Activated CD4-positive, alpha-beta T cell treated with anti-CD3 and anti-CD28 coated beads, Interleukin-2, amount 10 ng/mL, durations not matched to agents 7 days and 5 days (primary cell): ENCODE measurements around the gene MBNL1. TPM values are rescaled to one million over a fixed set of nuclear protein-coding genes. Genes with fewer than 3 reads are reported as not detected.

ENCODE experiments used
- CTCF ChIA-PET: fragments of 350-600 bp; sonication (Branson Sonifier 250); formaldehyde crosslinking; loops from one replicate; lab custom pipeline; 2021; ENCODE audit warnings: antibody characterized with exemption; lab: Charles Lee
- POLR2A ChIA-PET: fragments of 350-600 bp; sonication (Branson Sonifier 250); formaldehyde crosslinking; loops from one replicate; lab custom pipeline; 2021; ENCODE audit warnings: antibody characterized with exemption; lab: Charles Lee
- DNase-seq: peaks from one replicate; pipeline ENCODE4 v3.0.0-alpha.2; 2020
- H3K27ac Mint-ChIP-seq: one replicate; pipeline ENCODE4 v1.8.0; 2021; ENCODE audit warnings: mild to moderate bottlenecking, moderate library complexity, mixed read lengths
- H3K27me3 Mint-ChIP-seq: one replicate; pipeline ENCODE4 v1.8.0; 2021; ENCODE audit warnings: mixed read lengths
- H3K36me3 Mint-ChIP-seq: one replicate; pipeline ENCODE4 v1.8.0; 2021; ENCODE audit warnings: low read depth, mixed read lengths
- H3K4me1 Mint-ChIP-seq: one replicate; pipeline ENCODE4 v1.8.0; 2021; ENCODE audit warnings: mixed read lengths
- H3K4me3 Mint-ChIP-seq: one replicate; pipeline ENCODE4 v1.8.0; 2021; ENCODE audit warnings: mild to moderate bottlenecking, moderate library complexity, mixed read lengths
- H3K9me3 Mint-ChIP-seq: one replicate; pipeline ENCODE4 v1.8.0; 2021; ENCODE audit warnings: mixed read lengths
- total RNA-seq, 2 experiments: library from RNA; stranded (reverse); gene quantifications; one replicate each; pipeline ENCODE4 v1.2.3, GENCODE V29; 2021

MBNL1 gene
- total RNA-seq, 2 experiments from 2014 or later: 437 to 559 TPM

DNA sequence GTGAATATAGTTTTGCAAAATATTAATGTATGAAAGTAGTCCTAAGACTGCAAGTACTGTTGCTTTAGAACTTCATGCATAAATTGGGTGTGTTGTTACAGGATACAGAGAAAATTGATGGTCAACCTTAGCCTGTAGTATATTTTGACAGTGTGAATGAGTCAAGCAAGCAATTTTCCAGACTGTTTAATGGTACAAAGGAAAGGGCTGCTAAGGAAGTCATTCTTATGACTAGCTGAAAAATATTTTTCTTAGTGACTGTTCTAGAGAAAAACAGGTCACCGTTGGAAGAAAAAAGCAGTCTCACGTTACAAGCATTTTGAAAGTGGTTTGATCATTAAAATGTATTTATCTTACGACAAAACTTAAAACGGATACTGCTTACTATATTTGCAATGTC, 49.2 kb downstream of the MBNL1 start:
- Mint-ChIP-seq H3K4me3 (no peak overlapping the region), H3K9me3 (no peaks in the 10 kb centered on the region), H3K4me1 (peaks cover 74% of the 10 kb centered on the region), H3K27me3 (no peaks in the 10 kb centered on the region), H3K36me3 (peaks cover 62% of the 10 kb centered on the region), H3K27ac (no peak overlapping the region)
- DNase-seq: no peak
- ChIA-PET CTCF (interaction anchor here (0.9 to 2.0 kb wide), 4 partner anchors 9 to 75 kb away, joined by 3 to 4 read pairs (median 4); no protein-coding TSS in a partner anchor), POLR2A (interaction anchor here (0.7 kb wide), 1 partner anchor 28 kb away, joined by 3 read pairs; no protein-coding TSS in a partner anchor)

DNA sequence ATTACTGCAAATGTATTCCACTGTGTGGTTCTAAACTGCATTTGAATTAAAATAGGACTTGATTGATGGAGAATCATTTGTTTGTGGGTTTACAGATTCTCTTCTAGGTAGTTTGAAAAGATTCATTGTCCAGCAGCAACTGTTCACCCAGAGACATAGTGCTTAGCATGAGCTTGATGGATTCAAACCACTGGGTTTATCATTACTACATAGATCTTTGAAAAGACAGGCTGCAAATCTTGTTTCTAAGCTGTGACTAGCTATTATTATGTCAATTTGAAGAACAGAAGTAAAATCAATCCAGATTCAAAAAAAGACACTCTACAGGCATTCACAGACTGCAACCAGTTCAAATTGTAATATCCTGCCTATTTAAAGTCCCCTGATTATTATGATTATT, 49.8 kb downstream of the MBNL1 start:
- H3K27me3 Mint-ChIP-seq: no peaks in the 10 kb centered on the region
- POLR2A ChIA-PET: interaction anchor here (0.7 kb wide), 1 partner anchor 27 kb away, joined by 3 read pairs; no protein-coding TSS in a partner anchor
- no peak overlapping the region for H3K27ac Mint-ChIP-seq
- DNase-seq: no peak
- H3K36me3 Mint-ChIP-seq: peaks cover 58% of the 10 kb centered on the region
- H3K9me3 Mint-ChIP-seq: no peaks in the 10 kb centered on the region
- CTCF ChIA-PET: interaction anchor here (0.9 to 2.0 kb wide), 4 partner anchors 10 to 75 kb away, joined by 3 to 4 read pairs (median 4); no protein-coding TSS in a partner anchor
- H3K4me3 Mint-ChIP-seq: no peak overlapping the region
- peaks cover 72% of the 10 kb centered on the region for H3K4me1 Mint-ChIP-seq

DNA sequence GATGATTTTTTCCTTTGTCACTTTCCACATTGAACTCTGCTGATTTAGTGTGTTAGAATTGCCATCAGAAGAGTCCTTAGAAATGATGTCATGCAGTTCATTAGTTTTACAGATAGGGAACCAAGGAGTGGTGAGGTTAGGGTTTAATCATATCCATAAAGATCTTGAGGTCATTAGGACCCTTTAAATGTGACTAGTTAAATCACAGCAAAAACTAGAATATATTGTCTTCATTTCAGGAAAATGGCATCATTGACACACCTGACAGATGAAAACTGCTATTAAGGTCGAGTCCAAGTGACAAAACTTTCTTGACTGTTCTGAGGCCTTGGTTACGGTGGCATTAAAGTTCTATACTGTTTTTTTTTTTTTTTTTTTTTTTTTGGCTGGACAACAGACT, 50.5 kb downstream of the MBNL1 start:
- Mint-ChIP-seq H3K4me1 (peaks cover 75% of the 10 kb centered on the region), H3K36me3 (peaks cover 60% of the 10 kb centered on the region), H3K27me3 (no peaks in the 10 kb centered on the region), H3K9me3 (no peaks in the 10 kb centered on the region), H3K27ac (peak overlapping the region; percentile 65), H3K4me3 (peak overlapping the region; percentile 1)
- CTCF ChIA-PET: no interaction called here
- POLR2A ChIA-PET: no interaction called here
- DNase-seq: no peak

DNA sequence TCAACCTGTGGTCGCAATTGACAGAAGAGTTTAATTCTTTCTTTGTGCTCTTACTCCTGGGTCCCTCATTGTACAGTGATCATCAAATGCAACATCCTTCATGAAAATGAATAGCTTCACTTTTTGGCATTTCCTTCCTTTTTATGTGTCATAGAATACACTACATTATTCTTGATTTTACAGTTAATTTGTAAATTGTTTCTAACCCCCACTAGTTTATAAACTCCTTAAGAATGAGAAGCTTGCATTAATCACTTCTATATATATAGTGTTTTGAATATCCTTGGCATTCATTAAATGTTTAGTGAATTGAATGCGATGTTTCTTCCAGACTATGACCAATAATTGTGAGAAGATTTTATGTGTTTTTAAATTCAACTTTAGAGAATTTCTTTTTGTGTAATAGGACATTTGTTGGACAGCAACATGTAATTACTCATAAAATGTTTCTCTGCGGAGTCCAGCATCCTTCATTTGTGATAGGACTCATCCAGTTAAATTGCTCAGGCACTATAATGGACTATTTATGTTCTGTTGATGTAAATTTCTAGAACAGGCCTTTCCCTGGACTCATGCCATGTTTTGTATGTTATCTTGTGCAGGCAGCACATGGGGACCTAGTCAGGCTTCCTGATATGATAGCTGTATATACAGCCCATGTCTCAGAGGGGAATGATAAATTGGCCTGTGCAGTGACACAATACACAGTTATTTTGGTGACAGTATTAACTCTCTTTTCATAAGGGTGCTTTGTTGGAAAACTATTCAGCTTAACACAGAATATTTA, 51.3 kb downstream of the MBNL1 start:
- peaks cover 72% of the 10 kb centered on the region for H3K4me1 Mint-ChIP-seq
- no peaks in the 10 kb centered on the region for H3K9me3 Mint-ChIP-seq
- H3K4me3 Mint-ChIP-seq: no peak overlapping the region
- peak overlapping the region; percentile 22 for H3K27ac Mint-ChIP-seq
- POLR2A ChIA-PET: no interaction called here
- H3K27me3 Mint-ChIP-seq: no peaks in the 10 kb centered on the region
- no peak for DNase-seq
- peaks cover 61% of the 10 kb centered on the region for H3K36me3 Mint-ChIP-seq
- CTCF ChIA-PET: interaction anchor here (0.6 to 1.1 kb wide), 3 partner anchors 13 to 21 kb away, joined by 4 to 5 read pairs (median 4); no protein-coding TSS in a partner anchor

DNA sequence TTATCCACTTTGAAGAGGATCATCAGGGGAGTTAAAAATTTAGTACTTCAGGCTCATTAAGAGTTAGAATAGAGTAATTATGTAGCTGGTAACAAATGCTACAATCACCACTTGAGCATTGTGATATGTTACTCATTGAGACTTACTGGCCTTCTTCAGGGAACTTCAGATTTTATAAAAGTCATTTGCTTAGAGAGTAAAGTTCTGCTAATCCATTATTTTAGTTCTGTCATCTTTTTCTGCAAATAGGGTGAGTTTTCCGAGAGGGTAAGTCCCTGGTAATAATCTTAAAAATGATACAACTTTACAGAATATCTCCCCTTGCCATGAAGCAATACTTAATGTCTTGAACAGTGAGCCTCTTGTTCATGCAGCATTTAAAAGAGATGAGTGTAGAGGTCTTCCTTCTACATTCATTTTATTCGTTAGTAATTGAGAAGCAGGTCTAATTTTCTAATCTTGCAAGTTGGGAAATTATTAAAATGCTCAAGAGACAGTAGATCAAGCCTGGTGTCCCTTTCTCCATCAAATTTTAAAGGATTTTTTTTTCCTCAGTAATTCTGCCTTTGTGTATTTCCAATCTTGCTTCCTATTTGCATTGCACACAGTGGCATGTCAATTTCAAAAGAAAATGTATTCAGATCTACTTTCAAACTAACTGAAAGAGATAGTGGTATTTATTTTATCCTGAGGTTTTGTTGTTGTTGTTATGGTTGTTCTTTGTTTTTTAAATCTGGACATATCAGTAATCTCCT, 52.6 kb downstream of the MBNL1 start:
- H3K27ac Mint-ChIP-seq: no peak overlapping the region
- H3K36me3 Mint-ChIP-seq: peaks cover 63% of the 10 kb centered on the region
- H3K9me3 Mint-ChIP-seq: peaks cover 4% of the 10 kb centered on the region
- H3K4me3 Mint-ChIP-seq: no peak overlapping the region
- DNase-seq: no peak
- ChIA-PET CTCF (interaction anchor here (1.1 kb wide), 1 partner anchor 16 kb away, joined by 4 read pairs; no protein-coding TSS in a partner anchor), POLR2A (no interaction called here)
- H3K4me1 Mint-ChIP-seq: peaks cover 73% of the 10 kb centered on the region
- H3K27me3 Mint-ChIP-seq: no peaks in the 10 kb centered on the region

DNA sequence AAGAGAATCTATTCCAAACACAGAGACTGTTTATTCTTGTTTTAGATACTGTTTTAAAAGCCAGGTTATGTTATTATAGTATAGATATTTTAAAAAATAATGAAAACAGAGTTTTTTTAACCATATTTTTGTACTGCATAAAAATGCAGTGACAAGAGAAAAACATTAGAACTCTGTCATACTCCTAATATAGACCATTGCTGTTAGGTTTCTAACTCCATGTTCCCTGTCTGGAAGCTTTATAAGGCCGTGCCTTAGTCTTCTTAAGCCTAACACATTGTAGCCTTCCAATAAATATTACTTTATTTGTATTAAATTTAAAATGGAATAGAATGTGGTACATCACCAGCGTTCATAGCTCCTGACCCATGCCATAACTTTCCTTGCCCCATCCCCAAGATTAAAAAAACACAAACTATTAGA, 53.2 kb downstream of the MBNL1 start:
- H3K36me3 Mint-ChIP-seq: peaks cover 64% of the 10 kb centered on the region
- no peak for DNase-seq
- ChIA-PET CTCF (no interaction called here), POLR2A (no interaction called here)
- no peaks in the 10 kb centered on the region for H3K27me3 Mint-ChIP-seq
- H3K27ac Mint-ChIP-seq: peak overlapping the region; percentile 7
- peaks cover 74% of the 10 kb centered on the region for H3K4me1 Mint-ChIP-seq
- H3K9me3 Mint-ChIP-seq: peaks cover 4% of the 10 kb centered on the region
- H3K4me3 Mint-ChIP-seq: no peak overlapping the region

DNA sequence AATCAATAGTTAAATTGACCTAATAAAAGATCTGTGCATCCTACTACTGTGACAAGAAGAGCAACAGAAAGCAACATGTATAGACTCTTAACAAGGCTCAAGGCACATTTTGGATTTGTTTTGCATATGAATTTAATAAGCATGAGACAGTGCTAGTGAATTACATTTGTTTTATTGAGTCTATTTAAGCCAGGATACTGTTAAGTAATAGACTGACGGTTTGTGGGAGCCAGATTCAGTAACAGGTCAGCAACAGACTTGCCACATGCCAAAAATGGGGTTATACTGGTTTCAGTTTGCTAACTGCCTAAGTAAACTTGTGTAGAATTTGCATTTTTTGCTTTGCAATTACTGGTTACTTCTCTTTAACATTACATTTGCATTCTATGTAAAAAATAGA, 54.0 kb downstream of the MBNL1 start:
- H3K4me3 Mint-ChIP-seq: no peak overlapping the region
- DNase-seq: no peak
- peaks cover 72% of the 10 kb centered on the region for H3K4me1 Mint-ChIP-seq
- ChIA-PET CTCF (no interaction called here), POLR2A (no interaction called here)
- H3K9me3 Mint-ChIP-seq: peaks cover 4% of the 10 kb centered on the region
- no peaks in the 10 kb centered on the region for H3K27me3 Mint-ChIP-seq
- H3K27ac Mint-ChIP-seq: no peak overlapping the region
- H3K36me3 Mint-ChIP-seq: peaks cover 62% of the 10 kb centered on the region

DNA sequence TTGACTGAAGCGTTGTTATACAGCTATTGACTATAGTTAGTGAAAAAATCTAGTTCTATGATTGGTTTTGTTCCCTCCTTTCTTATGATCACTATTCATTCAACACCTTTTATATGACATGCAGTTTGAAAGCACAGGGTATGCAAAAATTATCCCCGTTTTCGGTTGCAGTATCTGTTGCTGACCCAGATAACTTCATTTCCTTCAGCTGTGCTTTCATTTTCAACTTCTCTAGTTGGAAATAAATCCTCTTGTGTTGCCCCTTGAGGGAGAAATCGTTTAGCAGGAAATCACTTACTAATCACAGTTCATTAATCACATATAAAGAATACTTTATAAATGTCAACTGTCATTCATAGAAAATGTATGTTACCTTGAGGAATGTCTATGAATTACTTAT, 55.1 kb downstream of the MBNL1 start:
- ChIA-PET CTCF (no interaction called here), POLR2A (interaction anchor here (0.6 kb wide), 1 partner anchor 79 kb away, joined by 3 read pairs; no protein-coding TSS in a partner anchor)
- peaks cover 60% of the 10 kb centered on the region for H3K36me3 Mint-ChIP-seq
- H3K9me3 Mint-ChIP-seq: peaks cover 4% of the 10 kb centered on the region
- DNase-seq: no peak
- H3K27ac Mint-ChIP-seq: peak overlapping the region; percentile 32
- H3K27me3 Mint-ChIP-seq: no peaks in the 10 kb centered on the region
- peak overlapping the region; percentile 33 for H3K4me3 Mint-ChIP-seq
- H3K4me1 Mint-ChIP-seq: peaks cover 71% of the 10 kb centered on the region

DNA sequence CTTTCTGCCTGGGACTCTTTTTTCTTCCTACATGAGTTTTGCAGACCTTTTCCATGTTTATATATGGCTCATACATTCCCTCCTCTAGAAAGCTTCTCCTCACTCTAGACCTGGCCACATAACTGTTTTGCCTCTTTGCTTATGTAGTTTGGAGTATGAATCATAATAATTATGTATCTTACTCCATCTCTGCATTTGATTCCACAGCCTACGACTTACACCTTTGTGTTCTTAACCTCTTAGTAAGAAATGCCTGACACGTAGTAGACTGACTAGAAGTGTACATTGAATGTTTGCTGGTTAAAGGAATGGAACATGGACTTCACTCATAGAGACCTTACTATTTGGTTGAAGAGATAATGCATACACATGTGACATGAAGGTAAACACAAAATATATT, 56.4 kb downstream of the MBNL1 start:
- no peak overlapping the region for H3K4me3 Mint-ChIP-seq
- no peak overlapping the region for H3K27ac Mint-ChIP-seq
- POLR2A ChIA-PET: no interaction called here
- CTCF ChIA-PET: no interaction called here
- peaks cover 52% of the 10 kb centered on the region for H3K36me3 Mint-ChIP-seq
- no peak for DNase-seq
- peaks cover 4% of the 10 kb centered on the region for H3K9me3 Mint-ChIP-seq
- peaks cover 67% of the 10 kb centered on the region for H3K4me1 Mint-ChIP-seq
- H3K27me3 Mint-ChIP-seq: no peaks in the 10 kb centered on the region

DNA sequence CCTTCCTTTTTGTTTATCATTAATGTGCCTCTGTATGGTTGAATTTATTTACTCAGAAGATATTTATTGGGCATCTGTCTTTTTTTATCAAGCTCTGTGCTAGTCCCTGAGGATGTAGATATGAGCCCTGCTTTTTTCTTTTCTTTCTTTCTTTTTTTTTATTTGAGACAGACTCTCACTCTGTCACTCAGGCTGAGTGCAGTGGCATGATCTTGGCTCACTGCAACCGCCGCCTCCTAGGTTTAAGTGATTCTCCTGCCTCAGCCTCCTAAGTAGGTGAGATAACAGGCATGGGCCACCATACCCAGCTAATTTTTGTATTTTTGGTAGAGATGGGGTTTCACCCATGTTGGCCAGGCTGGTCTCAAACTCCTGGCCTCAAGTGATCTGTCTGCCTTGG, 58.5 kb downstream of the MBNL1 start:
- Mint-ChIP-seq H3K36me3 (peaks cover 55% of the 10 kb centered on the region), H3K4me1 (peaks cover 69% of the 10 kb centered on the region), H3K27me3 (no peaks in the 10 kb centered on the region), H3K4me3 (no peak overlapping the region), H3K27ac (no peak overlapping the region), H3K9me3 (peaks cover 4% of the 10 kb centered on the region)
- ChIA-PET POLR2A (no interaction called here), CTCF (interaction anchor here (1.0 to 1.7 kb wide), 3 partner anchors 10 to 24 kb away, joined by 3 to 7 read pairs (median 4); no protein-coding TSS in a partner anchor)
- DNase-seq: no peak

DNA sequence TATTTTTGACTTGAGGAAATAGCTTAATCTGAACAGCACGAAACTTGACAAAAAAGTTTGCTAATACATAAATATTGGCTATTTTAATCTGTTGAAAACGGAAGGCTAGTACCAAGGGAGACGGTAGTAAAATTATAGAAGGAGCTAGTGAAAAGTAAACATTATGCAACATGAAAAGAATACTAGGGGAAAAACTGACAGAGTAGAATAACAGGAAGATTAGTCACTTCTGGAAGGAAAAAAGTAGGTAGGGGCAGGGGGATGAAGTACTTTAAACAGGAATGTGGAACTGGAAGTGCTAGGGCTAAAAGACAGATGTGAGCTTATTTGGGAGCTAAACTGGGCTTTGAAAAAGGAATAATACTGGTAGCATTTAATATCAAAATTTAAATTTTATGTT, 60.1 kb downstream of the MBNL1 start:
- CTCF ChIA-PET: interaction anchor here (0.8 kb wide), 1 partner anchor 19 kb away, joined by 4 read pairs; no protein-coding TSS in a partner anchor
- peaks cover 4% of the 10 kb centered on the region for H3K9me3 Mint-ChIP-seq
- peaks cover 61% of the 10 kb centered on the region for H3K36me3 Mint-ChIP-seq
- POLR2A ChIA-PET: interaction anchor here (0.6 kb wide), 1 partner anchor 125 kb away, joined by 3 read pairs; no protein-coding TSS in a partner anchor
- peaks cover 71% of the 10 kb centered on the region for H3K4me1 Mint-ChIP-seq
- no peak overlapping the region for H3K4me3 Mint-ChIP-seq
- H3K27me3 Mint-ChIP-seq: no peaks in the 10 kb centered on the region
- H3K27ac Mint-ChIP-seq: peak overlapping the region; percentile 50
- no peak for DNase-seq

DNA sequence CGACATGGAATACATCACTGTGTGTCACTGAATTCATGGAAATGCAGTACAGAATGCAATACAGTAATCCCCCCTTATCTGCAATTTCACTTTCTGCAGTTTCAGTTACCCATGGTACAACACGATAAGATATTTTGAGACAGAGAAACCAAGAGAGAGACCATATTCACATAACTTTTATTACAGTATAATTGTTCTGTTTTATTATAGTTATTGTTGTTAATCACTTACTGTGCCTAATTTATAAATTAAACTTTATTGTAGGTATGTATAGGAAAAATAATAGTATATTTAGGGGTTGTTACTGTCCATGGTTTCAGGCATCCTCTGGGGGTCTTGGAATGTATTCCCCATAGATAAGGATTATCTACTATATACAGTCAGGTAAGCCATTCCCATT, 61.8 kb downstream of the MBNL1 start:
- no peak overlapping the region for H3K4me3 Mint-ChIP-seq
- H3K36me3 Mint-ChIP-seq: peaks cover 67% of the 10 kb centered on the region
- H3K27ac Mint-ChIP-seq: no peak overlapping the region
- DNase-seq: no peak
- ChIA-PET POLR2A (no interaction called here), CTCF (no interaction called here)
- peaks cover 4% of the 10 kb centered on the region for H3K9me3 Mint-ChIP-seq
- peaks cover 76% of the 10 kb centered on the region for H3K4me1 Mint-ChIP-seq
- no peaks in the 10 kb centered on the region for H3K27me3 Mint-ChIP-seq
